HG03064 (cell line): ENCODE results near the gene ATP5ME.

Source experiments
- ATAC-seq: cut with Tn5 transposase; IDR thresholded peaks from one replicate; pipeline ENCODE4 v1.9.1; 2021; ENCODE audit warnings: low read depth; ENCODE audit not compliant: unreplicated experiment

The ATP5ME gene

DNA sequence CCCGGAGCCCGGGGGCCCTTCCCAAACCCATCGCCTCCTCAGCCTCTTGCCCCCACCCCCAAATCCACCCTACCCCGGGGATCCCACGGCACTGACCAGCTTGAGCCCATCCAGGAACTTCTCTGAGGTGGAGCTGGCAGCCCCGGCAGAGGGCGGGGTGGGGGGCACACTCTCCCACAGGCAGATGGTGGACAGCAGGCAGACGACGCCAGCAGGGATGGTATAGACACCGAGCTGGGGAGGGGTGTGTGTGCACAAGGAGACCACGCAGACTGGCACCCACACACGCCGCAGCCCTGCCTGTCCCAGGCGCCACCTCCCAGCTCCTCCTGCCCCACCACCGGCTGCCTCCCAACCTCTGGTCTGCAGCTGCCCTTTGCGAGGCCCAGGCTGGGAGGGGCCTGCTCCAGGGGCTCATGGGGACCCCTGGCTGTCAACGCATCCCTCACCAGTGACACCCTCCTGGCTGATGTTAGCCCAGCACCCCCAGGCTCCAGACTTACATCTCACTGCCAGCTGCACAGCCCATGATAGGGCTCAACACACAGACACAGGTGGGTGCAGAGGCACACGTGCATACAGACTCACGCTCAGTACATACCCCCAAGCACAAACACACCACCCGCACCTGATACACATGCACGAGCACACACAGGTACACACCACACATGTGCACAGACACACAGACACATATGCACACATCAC is 10.7 kb upstream of the ATP5ME start:
- no peak for ATAC-seq

DNA sequence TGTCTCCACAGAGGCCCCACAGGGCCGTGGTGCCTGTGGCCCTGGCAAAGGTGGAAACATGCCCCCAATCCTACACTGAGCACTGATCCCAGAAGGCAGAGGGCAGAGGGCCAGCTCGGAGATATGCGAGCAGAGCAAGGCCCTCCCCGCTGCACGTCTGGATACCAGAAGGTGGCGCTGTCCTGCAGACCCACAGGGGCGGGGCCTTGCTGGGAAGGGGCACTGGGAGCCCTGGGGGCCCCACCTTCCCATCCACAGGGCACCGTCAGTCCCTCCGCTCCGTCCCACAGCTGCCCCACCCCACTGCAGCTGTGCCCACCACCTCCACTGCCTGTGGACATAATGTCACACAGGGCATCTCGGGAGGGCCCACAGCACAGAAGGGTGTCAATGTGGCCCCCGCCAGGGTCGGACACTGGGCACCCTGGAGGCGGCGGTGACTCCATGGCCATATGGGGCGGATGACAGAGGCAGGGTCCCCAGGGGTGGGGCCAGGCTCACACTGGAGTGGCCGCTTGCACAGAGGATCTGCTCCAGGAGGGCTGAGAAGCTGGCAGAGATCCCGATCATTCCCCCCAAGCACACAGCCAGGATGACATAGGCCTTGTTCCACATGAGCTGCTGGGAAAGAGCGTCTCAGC is 10.0 kb upstream of the ATP5ME start:
- ATAC-seq: no peak

DNA sequence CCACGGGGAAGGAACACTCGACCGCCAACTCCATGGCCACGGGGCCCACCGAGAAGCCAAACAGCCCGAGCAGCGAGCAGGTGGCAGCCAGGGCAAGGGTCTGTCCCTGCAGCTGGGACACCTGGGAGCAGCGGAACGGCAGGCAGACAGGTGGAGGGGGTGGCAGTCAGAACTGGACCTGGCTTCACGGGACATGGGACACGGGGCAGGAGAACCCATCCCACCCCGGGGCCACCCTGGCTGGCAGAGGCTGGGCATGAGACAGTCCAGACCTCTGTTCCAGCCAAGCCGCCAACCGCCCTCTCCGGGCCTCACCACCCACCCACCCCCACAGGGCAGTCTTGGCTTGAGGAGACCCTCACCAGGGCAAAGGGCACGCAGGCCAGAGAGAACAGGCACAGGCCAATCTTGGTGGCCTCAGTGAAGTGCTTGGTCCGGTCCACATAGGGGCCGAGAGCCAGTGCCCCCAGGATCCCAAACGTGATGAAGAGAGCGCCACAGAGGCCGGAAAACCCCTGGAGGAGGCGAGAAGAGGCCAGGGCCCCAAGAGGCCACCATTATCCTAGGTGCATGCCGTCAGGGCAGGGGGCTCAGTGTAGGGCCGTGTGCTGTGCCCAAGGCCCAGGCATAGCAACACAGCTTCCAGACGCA is 9.3 kb upstream of the ATP5ME start:
- no peak for ATAC-seq

DNA sequence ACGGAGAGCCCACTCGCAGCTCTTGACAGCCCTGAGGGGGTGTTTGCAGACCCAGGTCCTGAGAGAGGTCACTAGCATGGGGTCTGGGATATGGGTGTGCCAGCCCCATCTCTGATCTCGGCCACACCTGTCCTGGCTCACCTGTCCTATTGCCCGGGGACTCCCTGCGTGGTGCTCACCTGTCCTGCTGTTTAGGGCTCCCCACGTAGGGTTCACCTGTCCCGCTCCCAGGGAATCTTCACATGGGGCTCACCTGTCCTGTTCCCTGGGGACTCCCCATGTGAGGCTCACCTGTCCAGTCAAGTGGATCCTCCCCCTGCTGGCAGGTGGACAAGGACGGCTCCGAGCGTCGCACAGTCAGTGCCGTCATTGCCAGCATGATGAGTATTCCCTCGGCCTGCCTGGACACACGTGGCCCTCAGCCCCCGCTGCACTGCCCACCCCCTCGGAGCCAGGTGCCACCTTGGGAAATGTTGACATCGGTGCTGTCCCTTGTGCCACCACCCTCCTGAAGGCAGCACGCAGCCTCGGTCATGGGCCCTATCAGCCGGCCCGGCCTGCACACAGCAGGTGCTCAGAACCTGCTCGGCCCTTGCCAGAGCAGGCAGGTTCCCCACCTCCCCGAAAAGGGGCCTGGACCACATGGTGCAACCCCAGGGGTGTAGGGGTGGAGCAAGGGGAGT is 8.6 kb upstream of the ATP5ME start:
- ATAC-seq: no peak

DNA sequence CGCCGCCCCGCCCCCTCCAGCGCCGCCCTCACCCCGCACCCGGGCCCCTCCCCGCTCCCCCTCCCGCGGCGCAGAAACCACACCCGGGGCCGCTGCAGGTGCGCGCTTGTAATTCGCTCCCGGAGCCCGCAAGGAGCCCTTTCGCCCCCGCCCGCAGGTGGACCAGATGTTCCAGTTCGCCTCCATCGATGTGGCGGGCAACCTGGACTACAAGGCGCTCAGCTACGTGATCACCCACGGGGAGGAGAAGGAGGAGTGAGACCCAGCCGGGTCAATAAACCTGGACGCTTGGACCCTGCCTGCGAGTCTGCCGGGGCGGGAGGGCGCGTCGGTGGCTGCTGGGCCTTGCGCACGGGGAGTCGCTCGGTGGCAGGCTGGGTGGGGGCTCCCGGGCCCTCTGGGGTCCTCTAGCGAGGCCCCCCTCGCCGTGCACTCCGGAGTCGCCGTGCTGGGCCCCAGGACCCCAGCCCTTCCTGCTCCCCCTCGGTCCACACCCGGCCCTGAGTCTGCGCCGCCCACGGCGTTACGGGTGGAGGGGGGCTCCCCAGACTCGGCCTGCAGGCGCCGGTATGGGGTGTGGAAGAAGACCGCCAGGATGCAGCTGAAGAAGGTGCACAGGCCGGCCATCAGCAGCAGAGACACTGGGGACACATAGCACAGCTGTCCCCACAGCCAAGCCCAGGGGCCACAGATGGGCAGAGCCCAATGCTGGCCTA is 7.8 kb upstream of the ATP5ME start:
- no peak for ATAC-seq

DNA sequence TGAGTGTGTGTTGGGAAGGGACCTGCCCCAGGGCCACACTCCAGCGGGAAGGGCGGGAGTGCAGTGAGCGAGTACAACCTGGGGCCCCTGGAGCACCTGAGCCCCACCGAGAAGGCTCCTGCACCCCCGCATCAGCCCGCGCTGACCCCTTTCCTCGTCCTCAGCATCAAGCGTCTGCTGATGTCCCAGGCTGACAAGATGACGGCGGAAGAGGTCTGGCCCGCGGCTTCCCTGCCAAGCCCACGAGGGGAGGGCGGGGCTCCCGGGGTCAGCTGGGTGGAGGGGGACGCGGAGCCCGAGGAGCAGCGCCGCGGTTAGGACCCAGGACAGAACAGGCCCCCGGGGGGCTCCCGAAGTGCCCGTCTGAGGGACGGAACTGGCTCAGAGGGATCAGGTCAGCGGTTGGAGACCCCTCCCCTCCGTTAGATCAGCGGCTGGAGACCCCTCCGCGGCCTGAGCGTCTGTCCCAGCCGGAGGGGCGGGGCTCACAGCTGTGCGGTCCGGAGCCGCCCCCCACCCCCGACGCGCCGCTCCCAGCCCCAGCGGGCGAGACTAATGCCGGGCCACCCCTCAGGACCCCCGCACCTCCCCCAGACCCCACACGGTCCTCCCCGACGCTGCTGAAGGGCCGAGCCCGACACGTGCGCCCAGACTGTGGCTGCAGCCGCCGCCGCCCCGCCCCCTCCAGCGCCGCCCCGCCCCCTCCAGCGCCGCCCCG is 7.0 kb upstream of the ATP5ME start:
- no peak for ATAC-seq

DNA sequence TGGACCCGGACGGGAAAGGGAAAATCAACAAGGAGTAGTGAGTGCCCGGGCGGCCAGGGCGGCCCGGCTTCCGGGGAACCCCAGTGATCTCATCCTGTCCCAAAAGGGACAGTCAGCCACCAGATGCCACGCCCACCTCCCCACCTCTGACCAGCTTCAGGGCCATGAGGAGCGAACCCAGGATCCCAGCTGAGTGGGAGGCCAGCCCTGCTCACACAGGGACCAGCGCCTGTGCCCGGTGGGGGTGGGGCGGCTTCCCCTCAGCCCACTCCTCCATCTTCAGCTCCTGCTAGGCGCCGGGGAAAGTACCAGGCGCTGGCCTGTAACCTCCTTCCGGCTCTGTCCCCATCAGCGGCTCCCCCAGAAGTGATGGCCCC is 6.5 kb upstream of the ATP5ME start:
- ATAC-seq: no peak

DNA sequence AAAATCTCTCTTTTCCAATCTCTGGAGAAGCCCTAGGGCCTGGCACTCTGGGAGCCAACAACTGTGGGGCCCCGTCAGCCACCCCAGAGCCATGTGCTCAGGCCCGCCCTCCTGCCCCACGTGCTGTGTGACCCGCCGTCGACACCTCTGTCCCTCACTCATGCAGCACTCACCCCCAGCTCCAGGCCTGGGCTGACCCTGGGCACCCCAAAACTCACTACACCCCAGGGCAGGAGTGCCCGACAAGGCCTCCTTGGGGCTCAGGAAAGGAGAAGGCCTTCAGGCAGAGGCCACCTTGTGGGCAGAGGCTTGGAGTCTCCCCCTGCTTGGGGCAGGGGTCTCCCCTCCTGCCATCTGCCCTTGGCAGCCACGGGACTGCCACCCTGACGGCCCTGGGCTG is 6.0 kb upstream of the ATP5ME start:
- ATAC-seq: no peak

DNA sequence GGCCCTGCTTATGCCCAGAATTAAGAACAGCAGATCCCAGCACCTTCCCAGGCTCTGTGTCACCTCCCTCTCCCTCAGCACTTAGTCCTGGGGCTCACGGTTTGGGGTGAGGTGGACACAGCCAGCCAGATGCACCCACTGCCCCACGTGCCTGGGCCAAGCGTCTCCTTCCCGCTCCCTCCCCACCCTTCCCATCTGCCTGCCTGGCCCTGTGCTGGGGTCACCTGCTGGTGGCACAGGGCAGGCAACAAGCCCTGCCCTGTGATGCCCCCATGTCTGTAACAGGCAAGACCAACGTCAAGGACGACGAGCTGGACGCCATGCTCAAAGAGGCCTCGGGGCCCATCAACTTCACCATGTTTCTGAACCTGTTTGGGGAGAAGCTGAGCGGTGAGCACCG is 5.6 kb upstream of the ATP5ME start:
- no peak for ATAC-seq

DNA sequence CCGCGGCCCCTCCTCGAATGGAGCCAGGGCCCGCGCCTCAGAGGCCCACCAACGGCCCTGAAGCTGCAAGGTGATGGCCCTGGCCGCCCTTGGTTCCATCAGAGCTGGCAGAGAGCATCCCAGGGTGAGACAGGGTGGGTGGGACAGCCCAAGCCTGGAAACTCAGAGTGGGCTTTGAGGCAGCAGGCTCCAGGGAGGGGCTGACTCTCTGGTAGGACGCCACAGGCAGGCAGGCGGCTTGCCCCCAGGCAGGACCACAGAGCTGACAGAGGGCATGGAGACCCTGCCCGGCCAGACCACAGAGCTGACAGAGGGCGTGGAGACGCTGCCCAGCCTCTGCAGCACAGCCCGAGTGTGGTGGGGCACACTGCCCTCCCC is 5.0 kb upstream of the ATP5ME start:
- no peak for ATAC-seq

DNA sequence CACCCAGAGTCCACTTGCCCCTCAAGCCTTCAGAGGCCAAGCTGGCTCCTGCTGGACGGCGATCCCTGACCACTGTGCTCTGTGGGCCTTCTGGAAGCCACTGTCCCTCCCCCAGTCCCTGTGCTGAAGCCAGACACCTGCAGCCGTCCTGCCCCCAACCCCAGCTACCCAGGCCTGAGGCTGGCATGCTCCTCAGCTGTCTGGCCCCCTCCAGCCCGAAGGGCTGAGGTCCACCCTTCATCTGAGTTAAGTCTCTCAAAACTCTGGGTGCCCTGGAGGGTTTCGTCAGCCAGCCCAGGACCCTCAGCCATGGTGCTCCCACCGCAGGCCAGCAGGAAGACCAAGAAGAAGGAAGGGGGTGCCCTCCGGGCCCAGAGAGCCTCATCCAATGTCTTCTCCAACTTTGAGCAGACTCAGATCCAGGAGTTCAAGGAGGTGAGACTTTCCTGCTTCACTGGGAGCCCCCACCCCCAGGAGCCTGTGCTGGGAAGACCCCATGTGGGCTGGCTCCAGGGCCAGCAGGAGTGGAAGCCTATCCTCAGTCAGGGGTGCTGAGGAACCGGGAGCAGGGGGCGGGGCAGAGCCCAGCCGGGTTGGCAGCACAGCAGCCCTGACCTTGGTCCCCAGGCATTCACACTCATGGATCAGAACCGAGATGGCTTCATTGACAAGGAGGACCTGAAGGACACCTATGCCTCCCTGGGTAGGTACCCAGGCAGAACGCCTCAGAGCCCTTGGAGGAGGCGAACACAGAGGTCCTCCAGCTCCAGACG is 4.4 kb upstream of the ATP5ME start:
- ATAC-seq: no peak

DNA sequence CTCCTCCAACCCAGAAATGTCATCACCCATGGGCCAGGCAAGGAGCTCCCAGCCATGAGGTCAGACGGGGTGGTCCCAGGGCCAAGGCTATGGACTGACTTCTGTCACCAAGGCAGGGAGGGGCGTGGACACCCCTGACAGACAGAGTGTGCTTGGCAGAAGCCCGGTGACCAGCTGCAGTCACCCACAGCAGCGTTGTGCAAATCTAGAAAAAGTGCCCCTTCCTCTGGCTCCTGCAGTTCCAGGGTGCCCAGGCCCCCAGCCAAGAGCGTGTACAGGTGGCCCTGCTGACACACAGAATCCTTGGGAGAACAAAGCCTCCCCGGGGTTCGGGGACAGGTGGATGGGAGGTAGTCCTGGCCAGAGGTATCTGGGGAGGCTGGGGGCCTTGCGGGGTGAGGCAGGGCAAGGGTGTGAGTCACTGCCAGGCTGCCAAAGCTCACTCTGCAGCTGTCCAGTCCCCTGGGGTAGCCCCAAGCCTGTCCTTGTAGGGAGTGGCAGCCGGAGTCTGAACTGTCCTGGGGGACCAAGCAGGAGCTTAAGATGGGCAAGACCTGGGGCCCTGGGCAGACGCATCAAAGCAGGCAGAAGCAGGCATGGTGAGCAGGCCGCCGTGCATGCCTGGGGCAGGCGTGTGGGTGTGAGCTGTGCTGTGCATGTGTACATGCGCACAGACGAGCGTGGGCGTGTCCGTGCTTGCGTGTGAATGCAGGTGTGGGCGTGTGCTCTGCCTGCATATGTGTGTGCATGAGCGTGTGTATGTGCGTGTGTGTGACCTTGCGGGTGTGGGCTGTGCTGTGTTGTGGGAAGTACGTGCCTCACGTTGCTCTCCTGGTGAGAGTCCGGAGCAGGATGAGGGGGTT is 3.6 kb upstream of the ATP5ME start:
- no peak for ATAC-seq

DNA sequence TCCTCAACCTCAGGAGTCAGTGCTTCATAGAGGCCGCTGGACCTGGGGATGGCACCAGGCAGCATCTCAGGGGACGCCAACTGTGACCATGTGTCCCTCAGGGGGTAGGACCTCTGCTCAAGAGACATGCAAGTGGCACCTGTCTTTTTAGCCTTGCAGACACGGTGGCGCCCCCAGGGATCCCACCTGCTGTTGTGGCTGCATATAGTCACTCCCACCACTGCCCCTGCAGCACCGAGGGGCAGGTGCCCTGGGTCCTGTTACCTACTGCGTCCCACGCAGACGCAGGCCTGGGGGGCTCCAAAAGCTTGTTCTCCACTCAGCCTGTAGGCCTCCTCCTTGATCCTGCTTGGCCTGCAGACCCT is 2.8 kb upstream of the ATP5ME start:
- no peak for ATAC-seq

DNA sequence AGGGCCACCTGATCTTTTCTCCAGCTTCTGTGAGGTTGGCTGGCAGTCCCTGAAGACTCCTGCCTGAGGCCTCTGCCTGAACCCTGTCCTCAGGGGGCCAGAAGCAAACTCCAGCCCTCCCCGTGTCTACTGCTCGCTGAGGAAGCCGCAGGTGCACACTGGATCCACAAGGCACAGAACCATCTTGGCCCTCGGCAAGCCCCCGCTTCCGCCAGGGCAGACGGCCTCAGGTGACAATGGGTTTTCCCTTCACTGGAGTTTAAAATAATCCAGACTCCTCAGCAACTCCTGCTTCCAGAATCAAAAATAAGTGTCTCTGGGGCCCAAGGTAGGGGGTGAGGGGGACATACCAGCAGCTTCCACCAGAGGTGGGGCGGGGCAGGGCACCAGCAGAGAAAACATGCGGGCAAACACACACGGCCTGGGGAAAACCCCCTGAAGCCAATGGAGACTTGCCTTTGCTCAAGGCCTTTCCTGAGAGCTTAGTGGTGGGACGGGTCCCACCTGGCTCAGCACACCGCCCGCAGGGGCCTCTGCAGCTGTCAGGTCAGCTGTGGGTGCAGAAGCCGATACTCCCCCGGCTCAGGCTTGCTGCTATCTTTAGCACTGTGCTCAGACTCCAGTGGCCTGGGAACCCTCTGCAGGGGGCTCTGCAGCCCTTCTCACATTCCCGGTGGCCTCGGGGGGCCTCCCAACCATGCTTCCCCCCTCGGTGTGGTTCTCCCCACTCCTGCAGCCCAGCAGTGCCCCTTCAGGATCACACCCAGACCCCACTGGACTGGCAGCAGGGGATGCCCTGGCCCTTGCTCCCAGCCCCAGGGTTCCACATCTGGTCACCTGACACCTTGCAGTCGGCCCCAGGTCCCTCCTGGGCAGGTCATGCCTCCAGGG is 2.1 kb upstream of the ATP5ME start:
- ATAC-seq: no peak

DNA sequence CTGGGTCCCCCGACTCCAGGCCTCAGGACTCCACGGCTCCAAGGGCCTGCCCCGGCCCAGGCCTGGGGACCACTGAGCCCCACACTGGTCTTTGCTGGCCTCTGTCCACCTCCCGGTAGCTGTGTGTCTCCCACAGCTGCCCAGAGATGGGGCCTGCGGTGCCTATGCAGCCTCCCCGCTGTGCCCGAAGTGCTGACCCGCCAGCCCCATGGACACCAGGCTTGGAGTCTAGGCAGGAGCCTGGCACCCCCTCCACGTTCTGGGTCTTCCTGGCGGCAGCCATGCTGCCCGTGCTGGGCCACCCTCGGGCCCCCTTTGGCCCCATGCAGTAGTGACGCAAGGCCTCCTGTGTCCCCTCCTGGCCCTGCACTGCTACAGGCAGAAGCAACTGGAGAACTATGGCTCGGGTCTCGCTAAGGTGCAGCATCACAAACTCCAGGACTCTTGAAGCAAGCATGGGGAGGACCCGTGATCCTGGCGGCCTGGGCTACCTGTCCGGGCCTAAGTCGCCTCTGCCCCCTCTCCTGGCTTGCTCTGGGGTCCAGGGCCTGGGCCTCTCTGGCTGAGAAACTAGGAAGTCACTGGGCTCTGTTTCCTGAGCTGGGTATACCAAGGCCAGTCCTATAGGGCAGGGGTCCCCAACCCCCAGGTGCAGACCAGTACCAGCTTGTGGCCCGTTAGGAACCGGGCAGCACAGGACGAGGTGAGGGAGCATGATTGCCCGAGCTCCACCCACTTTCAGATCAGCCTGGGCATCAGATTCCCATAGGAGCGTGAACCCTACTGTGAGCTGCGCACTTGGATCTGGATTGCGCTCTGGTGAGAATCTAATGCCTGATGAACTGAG is 1.2 kb upstream of the ATP5ME start:
- ATAC-seq: peak; percentile 3

DNA sequence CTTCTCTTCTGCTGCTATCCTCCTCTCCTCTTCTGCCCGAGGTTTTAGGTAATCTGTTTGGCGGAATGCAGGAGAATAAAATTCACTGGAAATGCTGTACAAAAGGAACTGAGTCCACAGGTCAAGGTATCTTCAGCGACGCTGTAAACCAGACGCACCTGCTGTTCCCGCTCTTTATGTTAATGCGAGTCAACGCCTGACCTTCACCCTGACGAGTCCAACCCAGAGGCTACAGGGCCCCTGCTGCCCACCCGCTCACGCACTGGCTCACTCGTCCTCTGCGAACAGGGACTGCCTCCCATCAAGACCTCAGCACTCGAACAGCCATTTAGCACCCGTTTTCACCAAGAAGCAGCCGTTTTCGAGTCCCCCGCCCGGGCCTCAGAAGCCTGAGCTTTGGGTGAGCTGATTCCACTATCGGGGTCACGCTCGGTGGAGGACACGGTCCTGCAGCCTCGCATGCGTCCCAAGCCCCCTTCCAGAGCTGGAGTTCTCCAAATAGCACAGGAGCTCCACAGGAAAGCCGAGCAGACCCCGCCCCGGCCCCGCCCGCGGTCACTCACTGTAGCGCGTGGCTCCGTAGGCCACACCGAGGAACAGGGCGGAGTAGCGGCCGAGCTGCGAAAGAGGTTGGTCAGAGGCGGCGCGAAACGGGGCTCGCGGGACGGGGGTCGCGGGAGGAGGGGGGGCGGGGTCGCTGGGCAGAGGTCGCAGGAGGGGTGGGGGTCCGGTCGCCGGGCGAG is 556 bp downstream of the ATP5ME start:
- no peak for ATAC-seq
